A549 (cell line): ENCODE results near the gene DRC3. TPM values are rescaled to one million over a fixed set of nuclear protein-coding genes. Genes with fewer than 3 reads are reported as not detected.

Experiments
- ATAC-seq, 2 experiments: fragments of 200-7000 bp in 1 of 2; fragments of >200 bp in 1 of 2; cut with Nextera tagmentation in 1 of 2; cut with Tn5 transposase in 1 of 2; 3 replicates each; pipeline versions ENCODE4 v1.8.0 to v1.9.1; 2018 to 2020; ENCODE audit warnings: mild to moderate bottlenecking in 1 of 2, moderate library complexity in 1 of 2
- CTCF ChIA-PET: fragments of 300-600 bp; sonication (Branson Sonifier 250); formaldehyde crosslinking; extraction: SDS; loops from one replicate; lab custom pipeline; 2021; ENCODE audit warnings: antibody characterized with exemption, inconsistent platforms; lab: Yijun Ruan, JAX
- POLR2A ChIA-PET: fragments of 350-600 bp; formaldehyde crosslinking; extraction: SDS; loops from one replicate; lab custom pipeline; 2021; ENCODE audit warnings: antibody characterized with exemption, inconsistent platforms; lab: Yijun Ruan, JAX
- DNase-seq, 2 experiments: peaks; one replicate each; pipeline versions ENCODE4 v3.0.0 to v3.0.0-alpha.2; 2011 to 2016; ENCODE audit warnings: low read depth in 1 of 2, low spot score in 1 of 2
- FAIRE-seq: peaks from 2 replicates; lab custom pipeline; 2011; peaks lifted over from hg19 to GRCh38; lab: Jason Lieb, UNC
- H3K27ac ChIP-seq, 2 experiments: fragments of >200 bp; sonication (Bioruptor Twin); formaldehyde crosslinking; 3 replicates each; pipeline ENCODE4 v1.5.1; 2016 to 2017
- H3K4me1 ChIP-seq: fragments of >200 bp; sonication (Bioruptor Twin); formaldehyde crosslinking; 3 replicates; pipeline ENCODE4 v1.6.1; 2016
- H3K4me2 ChIP-seq: fragments of >200 bp; sonication (Bioruptor Twin); formaldehyde crosslinking; 3 replicates; pipeline ENCODE4 v1.6.1; 2016
- H3K4me3 ChIP-seq: fragments of >200 bp; sonication (Bioruptor Twin); formaldehyde crosslinking; 3 replicates; pipeline ENCODE4 v1.5.1; 2016
- H3K9me3 ChIP-seq: fragments of >200 bp; sonication (Bioruptor Twin); formaldehyde crosslinking; 3 replicates; pipeline ENCODE4 v1.6.1; 2016
- CBX2 ChIP-seq: fragments of 200-600 bp; sonication (generic); IDR thresholded peaks from 2 replicates; pipeline ENCODE4 v1.6.1; 2016; ENCODE audit warnings: low read depth, mild to moderate bottlenecking, borderline replicate concordance
- CBX8 ChIP-seq: fragments of 200-600 bp; sonication (generic); IDR thresholded peaks from 2 replicates; pipeline ENCODE4 v1.6.1; 2016
- EHF ChIP-seq: fragments of 250-450 bp; sonication (Bioruptor Pico); IDR thresholded peaks from 2 replicates; pipeline ENCODE4 v1.5.0; 2020; ENCODE audit warnings: mild to moderate bottlenecking
- ESRRA ChIP-seq: fragments of 150-350 bp; IDR thresholded peaks from 2 replicates; pipeline ENCODE4 v1.6.1; 2014; ENCODE audit warnings: mild to moderate bottlenecking, low read length, borderline replicate concordance
- FOSB ChIP-seq: fragments of 250-450 bp; sonication (Bioruptor Pico); IDR thresholded peaks from 2 replicates; pipeline ENCODE4 v1.5.0; 2020; ENCODE audit warnings: mild to moderate bottlenecking, moderate library complexity
- HDAC2 ChIP-seq: fragments of 200-600 bp; sonication (generic); IDR thresholded peaks from 2 replicates; pipeline ENCODE4 v1.6.1; 2016
- HEYL ChIP-seq: fragments of 250-450 bp; sonication (Bioruptor Pico); IDR thresholded peaks from 2 replicates; pipeline ENCODE4 v1.8.0; 2021; ENCODE audit warnings: mild to moderate bottlenecking, moderate library complexity
- MAZ ChIP-seq: fragments of 150-350 bp; IDR thresholded peaks from 2 replicates; pipeline ENCODE4 v1.6.1; 2014; ENCODE audit warnings: antibody characterized with exemption, low read depth, low read length, borderline replicate concordance
- NR3C1 ChIP-seq: fragments of >200 bp; sonication (Bioruptor Twin); formaldehyde crosslinking; IDR thresholded peaks from 3 replicates; pipeline ENCODE4 v1.6.1; 2017
- PHF8 ChIP-seq: fragments of 200-600 bp; sonication (generic); IDR thresholded peaks from 2 replicates; pipeline ENCODE4 v1.6.1; 2016; ENCODE audit warnings: low read depth, mild to moderate bottlenecking, antibody characterized with exemption, moderate library complexity, borderline replicate concordance
- POLR2AphosphoS2 ChIP-seq: conservative IDR thresholded peaks from 2 replicates; pipeline ENCODE4 v1.6.1; 2012; ENCODE audit warnings: low read length, improper control_type of control experiment, inconsistent platforms
- RNF2 ChIP-seq: fragments of 200-600 bp; sonication (generic); IDR thresholded peaks from 2 replicates; pipeline ENCODE4 v1.6.1; 2016; ENCODE audit warnings: low read depth, mild to moderate bottlenecking, antibody characterized with exemption, moderate library complexity, borderline replicate concordance
- SREBF2 ChIP-seq: fragments of 450-650 bp; IDR thresholded peaks from 2 replicates; pipeline ENCODE4 v1.6.1; 2014; ENCODE audit warnings: mild to moderate bottlenecking, moderate library complexity
- TFCP2L1 ChIP-seq: fragments of 250-450 bp; sonication (Bioruptor Pico); IDR thresholded peaks from 2 replicates; pipeline ENCODE4 v1.5.0; 2021; ENCODE audit warnings: mild to moderate bottlenecking
- TP53 ChIP-seq: fragments of 250-450 bp; sonication (Bioruptor Pico); IDR thresholded peaks from 2 replicates; pipeline ENCODE4 v1.5.0; 2021; ENCODE audit warnings: mild to moderate bottlenecking, moderate library complexity
- ZC3H11A ChIP-seq: fragments of 450-650 bp; IDR thresholded peaks from 2 replicates; pipeline ENCODE4 v1.6.1; 2014; ENCODE audit warnings: antibody characterized with exemption, mild to moderate bottlenecking
- ZFP36 ChIP-seq: fragments of 450-650 bp; IDR thresholded peaks from 2 replicates; pipeline ENCODE4 v1.6.1; 2014; ENCODE audit warnings: borderline replicate concordance; ENCODE audit not compliant: partially characterized antibody
- ZNF302 ChIP-seq: fragments of 250-450 bp; sonication (Bioruptor Pico); IDR thresholded peaks from 2 replicates; pipeline ENCODE4 v1.9.0; 2021; ENCODE audit warnings: inconsistent platforms, mild to moderate bottlenecking, moderate library complexity
- WGBS: methylation state at CpG from one replicate; pipeline ENCODE4 v1.1.6; 2017; ENCODE audit errors: missing lambda C conversion rate; 5-methylcytosine and 5-hydroxymethylcytosine counted together
- polyA plus RNA-seq, 4 experiments: library from polyadenylated mRNA; depleted of rRNA in 3 of 4; stranded (reverse); fragments of >200 nt; fragmentation: RNase III in 1 of 4; extraction: RNeasy Plus Mini Kit Qiagen cat#74134 plus additional on column Dnase treatment in 1 of 4; gene quantifications; 2 replicates in 3 of 4; 3 replicates in 1 of 4; pipeline ENCODE4 v1.2.3, GENCODE V29; 2011 to 2017
- TF ChIP-seq, protein P1 (sequence below): IDR thresholded peaks from 2 replicates; pipeline ENCODE4 v1.6.1; 2012; ENCODE audit warnings: low read depth, borderline replicate concordance
- TF ChIP-seq, protein P2 (sequence below): fragments of 450-650 bp; IDR thresholded peaks from 2 replicates; pipeline ENCODE4 v1.6.1; 2014; ENCODE audit warnings: antibody characterized with exemption
- TF ChIP-seq, protein P3 (sequence below): IDR thresholded peaks from 2 replicates; pipeline ENCODE4 v1.6.1; 2012
- TF ChIP-seq, protein P4 (sequence below): fragments of 250-450 bp; sonication (Bioruptor Pico); IDR thresholded peaks from 2 replicates; pipeline ENCODE4 v1.5.0; 2021; ENCODE audit warnings: mild to moderate bottlenecking, moderate library complexity, borderline replicate concordance
- TF ChIP-seq, protein P5 (sequence below): fragments of >200 bp; sonication (Bioruptor Twin); formaldehyde crosslinking; IDR thresholded peaks from 2 replicates; pipeline ENCODE4 v1.6.1; 2016

The DRC3 gene
- polyA plus RNA-seq, 2 of the 4 experiments (the other 2 are of a cell fraction), result 2.9 to 3.1 TPM

DNA sequence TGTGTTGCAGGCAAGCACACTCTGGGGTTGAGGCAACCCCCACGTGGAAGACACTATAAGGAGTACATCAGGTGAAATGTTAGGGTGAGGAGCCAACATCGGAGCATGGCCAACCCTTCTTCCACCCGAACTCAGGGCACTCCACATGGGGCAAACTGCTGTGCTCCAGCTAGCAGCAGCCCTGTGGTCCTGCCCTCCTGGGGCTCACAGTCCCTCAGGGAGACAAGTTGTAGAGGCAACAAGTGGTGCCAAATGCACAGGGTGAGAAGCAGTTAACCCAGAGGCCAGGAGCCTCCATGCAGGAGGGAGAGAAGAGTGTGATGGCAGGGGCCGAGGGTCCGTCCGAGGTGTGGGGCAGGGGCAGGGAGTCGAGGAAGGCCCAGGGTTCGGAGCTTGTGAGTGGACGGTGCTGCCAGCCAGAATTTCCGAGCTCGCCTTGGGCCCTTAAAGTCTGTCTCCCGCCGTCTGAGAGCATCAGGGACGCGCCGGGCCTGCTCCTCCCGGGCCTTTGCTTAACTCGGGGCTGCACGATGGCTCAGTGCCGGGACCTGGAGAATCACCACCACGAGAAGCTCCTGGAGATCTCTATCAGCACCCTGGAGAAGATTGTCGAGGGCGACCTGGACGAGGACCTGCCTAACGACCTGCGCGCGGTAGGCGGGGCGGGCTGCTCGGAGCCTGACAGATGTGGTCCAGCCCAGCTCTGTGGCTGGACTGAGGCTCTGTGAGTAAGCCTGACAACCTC, 34.0 kb downstream of the DRC3 start:
- H3K4me1 ChIP-seq, result no peaks in the 10 kb centered on the region
- H3K4me3 ChIP-seq, result no peak overlapping the region
- ChIA-PET POLR2A (no interaction called here), CTCF (interaction anchor here (0.5 to 2.5 kb wide), 11 partner anchors 21 to 1237 kb away, joined by 3 to 11 read pairs (median 3); no protein-coding TSS in a partner anchor)
- ATAC-seq, result no peak; a peak in 3 of 6 replicates
- H3K27ac ChIP-seq, result no peak overlapping the region
- 89% methylated on average over 28 of the region's 31 CpGs for WGBS
- no peaks in the 10 kb centered on the region for H3K9me3 ChIP-seq
- no peak for TF ChIP-seq ZC3H11A
- no peak for TF ChIP-seq ZFP36
- TF ChIP-seq, protein P1, sequence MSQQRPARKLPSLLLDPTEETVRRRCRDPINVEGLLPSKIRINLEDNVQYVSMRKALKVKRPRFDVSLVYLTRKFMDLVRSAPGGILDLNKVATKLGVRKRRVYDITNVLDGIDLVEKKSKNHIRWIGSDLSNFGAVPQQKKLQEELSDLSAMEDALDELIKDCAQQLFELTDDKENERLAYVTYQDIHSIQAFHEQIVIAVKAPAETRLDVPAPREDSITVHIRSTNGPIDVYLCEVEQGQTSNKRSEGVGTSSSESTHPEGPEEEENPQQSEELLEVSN, result no peak
- TF ChIP-seq CBX2, result no peak
- TF ChIP-seq MAZ, result no peak
- TF ChIP-seq ESRRA, result no peak
- TF ChIP-seq POLR2AphosphoS2, result no peak
- TF ChIP-seq, protein P2, sequence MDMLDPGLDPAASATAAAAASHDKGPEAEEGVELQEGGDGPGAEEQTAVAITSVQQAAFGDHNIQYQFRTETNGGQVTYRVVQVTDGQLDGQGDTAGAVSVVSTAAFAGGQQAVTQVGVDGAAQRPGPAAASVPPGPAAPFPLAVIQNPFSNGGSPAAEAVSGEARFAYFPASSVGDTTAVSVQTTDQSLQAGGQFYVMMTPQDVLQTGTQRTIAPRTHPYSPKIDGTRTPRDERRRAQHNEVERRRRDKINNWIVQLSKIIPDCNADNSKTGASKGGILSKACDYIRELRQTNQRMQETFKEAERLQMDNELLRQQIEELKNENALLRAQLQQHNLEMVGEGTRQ, result no peak
- TF ChIP-seq FOSB (CRISPR knock-in tag), result no peak
- TF ChIP-seq HDAC2, result no peak
- no peak for TF ChIP-seq HEYL (CRISPR knock-in tag)
- TF ChIP-seq, all 56 proteins: peak for 0
- no peak overlapping the region for H3K4me2 ChIP-seq
- DNase-seq (no peak), FAIRE-seq (no peak)

DNA sequence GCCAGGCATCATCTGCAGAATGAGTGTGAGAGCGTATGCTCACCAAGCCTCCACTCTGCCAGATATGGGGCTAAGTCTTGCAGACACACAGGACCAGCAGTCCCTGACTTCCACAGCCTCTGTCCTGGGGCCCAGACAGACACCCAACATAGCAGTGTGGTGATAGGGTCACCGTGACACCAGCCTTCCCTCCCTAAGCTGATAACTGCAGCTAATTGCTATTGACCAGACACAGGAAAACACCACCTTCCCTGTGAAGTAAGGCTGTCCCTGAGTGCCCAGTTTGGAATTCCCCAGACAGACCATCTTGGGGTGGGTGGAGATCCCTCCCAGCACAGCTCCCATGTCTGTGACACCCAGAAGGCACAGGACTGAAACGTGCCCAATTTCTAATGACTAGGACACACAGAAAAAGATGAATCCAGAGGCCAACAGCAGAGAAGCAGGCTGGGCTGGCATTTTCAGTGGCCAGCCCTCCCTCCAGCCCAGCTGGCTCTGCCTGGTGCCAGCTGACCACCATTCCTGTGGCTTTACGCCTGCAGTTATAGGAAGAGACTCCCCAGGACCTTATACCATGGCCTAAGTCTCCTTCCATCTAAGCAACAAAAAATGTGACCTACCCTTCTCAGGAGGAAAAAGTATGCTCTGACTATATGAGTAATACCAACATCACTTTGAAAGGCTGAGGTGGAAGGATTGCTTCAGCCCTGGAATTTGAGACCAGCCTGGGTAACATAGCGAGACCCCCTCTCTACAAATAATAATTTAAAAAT, 36.0 kb downstream of the DRC3 start:
- TF ChIP-seq EHF (CRISPR knock-in tag), result no peak
- TF ChIP-seq, protein P3, sequence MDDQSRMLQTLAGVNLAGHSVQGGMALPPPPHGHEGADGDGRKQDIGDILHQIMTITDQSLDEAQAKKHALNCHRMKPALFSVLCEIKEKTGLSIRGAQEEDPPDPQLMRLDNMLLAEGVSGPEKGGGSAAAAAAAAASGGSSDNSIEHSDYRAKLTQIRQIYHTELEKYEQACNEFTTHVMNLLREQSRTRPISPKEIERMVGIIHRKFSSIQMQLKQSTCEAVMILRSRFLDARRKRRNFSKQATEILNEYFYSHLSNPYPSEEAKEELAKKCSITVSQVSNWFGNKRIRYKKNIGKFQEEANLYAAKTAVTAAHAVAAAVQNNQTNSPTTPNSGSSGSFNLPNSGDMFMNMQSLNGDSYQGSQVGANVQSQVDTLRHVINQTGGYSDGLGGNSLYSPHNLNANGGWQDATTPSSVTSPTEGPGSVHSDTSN, result no peak
- TF ChIP-seq, protein P4, sequence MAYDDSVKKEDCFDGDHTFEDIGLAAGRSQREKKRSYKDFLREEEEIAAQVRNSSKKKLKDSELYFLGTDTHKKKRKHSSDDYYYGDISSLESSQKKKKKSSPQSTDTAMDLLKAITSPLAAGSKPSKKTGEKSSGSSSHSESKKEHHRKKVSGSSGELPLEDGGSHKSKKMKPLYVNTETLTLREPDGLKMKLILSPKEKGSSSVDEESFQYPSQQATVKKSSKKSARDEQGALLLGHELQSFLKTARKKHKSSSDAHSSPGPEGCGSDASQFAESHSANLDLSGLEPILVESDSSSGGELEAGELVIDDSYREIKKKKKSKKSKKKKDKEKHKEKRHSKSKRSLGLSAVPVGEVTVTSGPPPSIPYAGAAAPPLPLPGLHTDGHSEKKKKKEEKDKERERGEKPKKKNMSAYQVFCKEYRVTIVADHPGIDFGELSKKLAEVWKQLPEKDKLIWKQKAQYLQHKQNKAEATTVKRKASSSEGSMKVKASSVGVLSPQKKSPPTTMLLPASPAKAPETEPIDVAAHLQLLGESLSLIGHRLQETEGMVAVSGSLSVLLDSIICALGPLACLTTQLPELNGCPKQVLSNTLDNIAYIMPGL (CRISPR knock-in tag), result no peak
- no peak for TF ChIP-seq NR3C1
- TF ChIP-seq FOSB (CRISPR knock-in tag), result no peak
- TF ChIP-seq SREBF2, result no peak
- TF ChIP-seq TFCP2L1 (CRISPR knock-in tag), result no peak
- TF ChIP-seq ESRRA, result no peak
- no peak for TF ChIP-seq TP53
- TF ChIP-seq ZNF302 (CRISPR knock-in tag), result no peak
- TF ChIP-seq RNF2, result no peak
- no peak for TF ChIP-seq PHF8
- TF ChIP-seq, protein P5, sequence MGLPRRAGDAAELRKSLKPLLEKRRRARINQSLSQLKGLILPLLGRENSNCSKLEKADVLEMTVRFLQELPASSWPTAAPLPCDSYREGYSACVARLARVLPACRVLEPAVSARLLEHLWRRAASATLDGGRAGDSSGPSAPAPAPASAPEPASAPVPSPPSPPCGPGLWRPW, result no peak
- TF ChIP-seq ZC3H11A, result no peak
- no peak for TF ChIP-seq CBX8
- no peak overlapping the region for H3K4me2 ChIP-seq
- ChIA-PET POLR2A (no interaction called here), CTCF (interaction anchor here (1.1 to 2.0 kb wide), 3 partner anchors 15 to 24 kb away, joined by 3 to 9 read pairs (median 4); no protein-coding TSS in a partner anchor)
- no peaks in the 10 kb centered on the region for H3K4me1 ChIP-seq
- H3K4me3 ChIP-seq, result no peak overlapping the region
- 72% methylated on average over 5 of the region's 5 CpGs for WGBS
- FAIRE-seq (no peak), ATAC-seq (no peak), DNase-seq (no peak)
- H3K9me3 ChIP-seq, result no peaks in the 10 kb centered on the region
- H3K27ac ChIP-seq, result no peak overlapping the region
